HL-60 (cell line): ENCODE results near the gene DDX52.

Experiments used
- DNase-seq, 2 experiments: peaks; one replicate each; pipeline ENCODE4 v3.0.0-alpha.2; 2010 to 2020; ENCODE audit warnings: low read depth in 1 of 2, low spot score in 1 of 2
- H3K27ac ChIP-seq: fragments of 250-450 bp; sonication (Bioruptor Pico); replicated peaks from 2 replicates; pipeline ENCODE4 v1.5.1; 2020; ENCODE audit warnings: mild to moderate bottlenecking, moderate library complexity
- H3K27me3 ChIP-seq: fragments of 250-450 bp; sonication (Bioruptor Pico); 2 replicates; pipeline ENCODE4 v1.5.1; 2021; ENCODE audit warnings: mild to moderate bottlenecking, moderate library complexity; ENCODE audit not compliant: insufficient read depth, poor library complexity, severe bottlenecking
- H3K4me3 ChIP-seq: replicated peaks from 2 replicates; pipeline ENCODE4 v1.5.1; 2011; ENCODE audit warnings: mild to moderate bottlenecking, control low read depth, low read length; ENCODE audit not compliant: insufficient read depth
- CTCF ChIP-seq: IDR thresholded peaks from one replicate; pipeline ENCODE4 v1.5.1; 2011; ENCODE audit warnings: low read length, control low read depth, inconsistent platforms; ENCODE audit not compliant: insufficient read depth
- GABPA ChIP-seq: IDR thresholded peaks from 2 replicates; pipeline ENCODE4 v1.6.1; 2012; ENCODE audit warnings: low read depth
- POLR2AphosphoS5 ChIP-seq: IDR thresholded peaks from 2 replicates; pipeline ENCODE4 v1.6.1; 2012; ENCODE audit warnings: low read depth
- REST ChIP-seq: IDR thresholded peaks from 2 replicates; pipeline ENCODE4 v1.6.1; 2012; ENCODE audit warnings: low read depth; ENCODE audit not compliant: insufficient replicate concordance
- SPI1 ChIP-seq: IDR thresholded peaks from 2 replicates; pipeline ENCODE4 v1.6.1; 2012; ENCODE audit warnings: low read depth, mild to moderate bottlenecking, borderline replicate concordance

The DDX52 gene

GRCh38 chr17:37673386-37673785 lies 30.1 kb upstream of the DDX52 start:
- DNase-seq, result no peak
- Histone ChIP-seq H3K4me3 (no peak overlapping the region), H3K27ac (no peak overlapping the region), H3K27me3 (no peaks in the 10 kb centered on the region)
- TF ChIP-seq GABPA (no peak), SPI1 (no peak), REST (no peak), CTCF (no peak), POLR2AphosphoS5 (no peak)

- Histone ChIP-seq H3K27ac (no peak overlapping the region), H3K4me3 (no peak overlapping the region), H3K27me3 (no peaks in the 10 kb centered on the region)
- TF ChIP-seq GABPA (no peak), CTCF (no peak), SPI1 (no peak), REST (no peak), POLR2AphosphoS5 (no peak)
- no peak for DNase-seq
Observed at GRCh38 chr17:37672548-37673078, 29.4 kb upstream of the DDX52 start.

DNA sequence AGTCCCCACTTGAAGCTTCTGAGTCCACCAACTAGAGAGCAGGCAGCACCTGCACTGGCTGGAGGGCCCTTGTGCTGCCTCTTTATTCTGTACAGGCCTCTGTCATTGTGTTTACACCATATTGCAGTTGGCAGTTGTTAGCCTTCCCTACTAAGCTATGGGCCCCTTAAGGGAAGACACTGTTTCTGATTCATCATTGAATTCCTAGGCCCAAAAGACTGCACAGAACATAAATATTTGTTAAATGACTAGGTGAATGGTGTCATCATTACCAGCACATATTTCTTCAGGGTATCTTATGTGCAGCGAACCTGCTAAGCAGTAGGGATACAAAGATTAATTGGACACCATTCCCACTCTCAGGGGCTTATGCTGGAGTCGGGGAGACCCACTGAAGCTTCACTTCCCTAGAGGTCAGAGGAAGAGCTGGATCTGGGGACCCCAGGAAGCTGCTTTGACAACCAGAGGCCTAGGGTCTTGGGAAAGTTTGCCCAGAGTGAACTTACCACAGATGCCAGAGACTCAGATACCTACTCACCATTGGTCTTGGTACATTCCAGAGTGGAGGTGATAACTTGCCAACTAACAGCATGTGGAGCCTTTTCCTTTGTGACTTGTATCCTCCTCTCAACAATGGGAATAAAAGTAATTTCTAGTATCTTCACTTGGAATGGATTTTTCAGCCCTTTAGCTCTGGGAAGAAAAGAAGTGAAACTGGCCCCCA lies 28.7 kb upstream of the DDX52 start:
- no peak for TF ChIP-seq SPI1
- no peak for TF ChIP-seq GABPA
- TF ChIP-seq POLR2AphosphoS5, result no peak
- TF ChIP-seq CTCF, result no peak
- no peak for TF ChIP-seq REST
- Histone ChIP-seq H3K27me3 (no peaks in the 10 kb centered on the region), H3K27ac (no peak overlapping the region), H3K4me3 (no peak overlapping the region)
- DNase-seq, result no peak
